ENCODE results near the gene GPR183. TPM values are rescaled to one million over a fixed set of nuclear protein-coding genes. Genes with fewer than 3 reads are reported as not detected.
A peak's percentile ranks its signal among the peaks of the same experiment; 100 is the strongest.

GPR183 gene
- total and polyA plus RNA-seq, 9 donors, result 1.4 to 3.0 (median 1.9) TPM

- Histone ChIP-seq H3K27ac (ENCODE audit: low read length) (peak overlapping the region; percentile 30), H3K36me3 (ENCODE audit: control insufficient read depth, insufficient read depth, low read length) (peaks cover 5% of the 10 kb centered on the region), H3K4me3 (ENCODE audit: low read length) (no peak overlapping the region), H3K9me3 (replicated peaks; ENCODE audit: control insufficient read depth, low read depth, low read length) (no peaks in the 10 kb centered on the region), H3K4me1 (ENCODE audit: control insufficient read depth, insufficient read depth, low read length) (no peaks in the 10 kb centered on the region), H3K27me3 (ENCODE audit: control insufficient read depth, insufficient read depth, low read length) (no peaks in the 10 kb centered on the region)
- WGBS (ENCODE audit: insufficient coverage), result 92% methylated on average over 12 of the region's 14 CpGs
- no peak for DNase-seq
Observed at GRCh38 chr13:99303863-99304521, 3.2 kb downstream of the GPR183 start.

- H3K27ac ChIP-seq (ENCODE audit: low read length), result no peak overlapping the region
- no peaks in the 10 kb centered on the region for H3K9me3 ChIP-seq (replicated peaks; ENCODE audit: control insufficient read depth, low read depth, low read length)
- DNase-seq, result no peak
- 100% methylated on average over 3 of the region's 8 CpGs for WGBS (ENCODE audit: insufficient coverage)
- H3K4me3 ChIP-seq (ENCODE audit: low read length), result no peak overlapping the region
- H3K4me1 ChIP-seq (ENCODE audit: control insufficient read depth, insufficient read depth, low read length), result no peaks in the 10 kb centered on the region
- no peaks in the 10 kb centered on the region for H3K27me3 ChIP-seq (ENCODE audit: control insufficient read depth, insufficient read depth, low read length)
- peaks cover 5% of the 10 kb centered on the region for H3K36me3 ChIP-seq (ENCODE audit: control insufficient read depth, insufficient read depth, low read length)
Observed at GRCh38 chr13:99302637-99303505, 4.3 kb downstream of the GPR183 start.

GRCh38 chr13:99301913-99302636, 5.1 kb downstream of the GPR183 start:
- Histone ChIP-seq H3K27me3 (ENCODE audit: control insufficient read depth, insufficient read depth, low read length) (no peaks in the 10 kb centered on the region), H3K4me3 (ENCODE audit: low read length) (no peak overlapping the region), H3K4me1 (ENCODE audit: control insufficient read depth, insufficient read depth, low read length) (no peaks in the 10 kb centered on the region), H3K9me3 (replicated peaks; ENCODE audit: control insufficient read depth, low read depth, low read length) (no peaks in the 10 kb centered on the region), H3K36me3 (ENCODE audit: control insufficient read depth, insufficient read depth, low read length) (peaks cover 5% of the 10 kb centered on the region), H3K27ac (ENCODE audit: low read length) (no peak overlapping the region)
- no CpG with 5 or more reads among the region's 1 CpG for WGBS (ENCODE audit: insufficient coverage)
- no peak for DNase-seq

DNA sequence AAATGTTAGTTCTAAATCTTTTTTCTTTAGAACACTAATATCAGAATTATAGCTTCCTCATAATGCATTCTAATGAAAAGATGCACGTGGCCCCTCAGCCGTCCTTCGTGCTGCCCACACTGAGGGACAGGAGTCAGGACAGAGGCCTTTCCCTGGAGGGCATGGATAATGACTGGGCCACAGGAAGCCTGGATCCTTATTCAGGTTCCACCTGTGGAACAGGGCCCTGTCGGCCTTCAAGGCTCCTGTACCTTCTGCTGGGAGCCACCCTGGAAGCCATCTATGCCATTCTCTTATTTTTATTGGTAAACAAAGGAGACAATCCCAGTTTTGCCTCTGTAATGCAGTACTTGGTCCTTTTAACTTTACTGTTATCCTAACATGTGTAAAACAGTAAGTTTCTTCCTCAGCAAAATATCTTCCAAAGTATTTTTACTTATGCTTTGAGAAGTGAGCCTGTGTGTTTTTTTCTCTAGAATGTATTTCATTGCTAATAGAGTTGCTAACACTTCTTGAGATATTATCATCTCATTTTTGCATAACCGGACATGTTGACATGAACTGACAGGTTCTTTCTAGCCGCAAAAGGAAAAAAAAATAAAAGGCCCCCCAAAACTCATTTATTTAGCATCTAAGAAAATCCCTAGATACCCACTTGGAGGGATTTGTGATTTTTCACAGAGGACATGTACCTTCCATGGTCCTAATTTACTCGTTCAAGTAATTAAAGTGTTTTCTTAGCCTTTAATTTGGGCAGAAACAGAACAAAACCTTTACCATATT, 6.0 kb downstream of the GPR183 start:
- H3K9me3 ChIP-seq (replicated peaks; ENCODE audit: control insufficient read depth, low read depth, low read length), result no peaks in the 10 kb centered on the region
- H3K27ac ChIP-seq (ENCODE audit: low read length), result no peak overlapping the region
- H3K36me3 ChIP-seq (ENCODE audit: control insufficient read depth, insufficient read depth, low read length), result peaks cover 5% of the 10 kb centered on the region
- 91% methylated on average over 4 of the region's 7 CpGs for WGBS (ENCODE audit: insufficient coverage)
- no peak overlapping the region for H3K4me3 ChIP-seq (ENCODE audit: low read length)
- DNase-seq, result no peak
- no peaks in the 10 kb centered on the region for H3K4me1 ChIP-seq (ENCODE audit: control insufficient read depth, insufficient read depth, low read length)
- no peaks in the 10 kb centered on the region for H3K27me3 ChIP-seq (ENCODE audit: control insufficient read depth, insufficient read depth, low read length)

DNA sequence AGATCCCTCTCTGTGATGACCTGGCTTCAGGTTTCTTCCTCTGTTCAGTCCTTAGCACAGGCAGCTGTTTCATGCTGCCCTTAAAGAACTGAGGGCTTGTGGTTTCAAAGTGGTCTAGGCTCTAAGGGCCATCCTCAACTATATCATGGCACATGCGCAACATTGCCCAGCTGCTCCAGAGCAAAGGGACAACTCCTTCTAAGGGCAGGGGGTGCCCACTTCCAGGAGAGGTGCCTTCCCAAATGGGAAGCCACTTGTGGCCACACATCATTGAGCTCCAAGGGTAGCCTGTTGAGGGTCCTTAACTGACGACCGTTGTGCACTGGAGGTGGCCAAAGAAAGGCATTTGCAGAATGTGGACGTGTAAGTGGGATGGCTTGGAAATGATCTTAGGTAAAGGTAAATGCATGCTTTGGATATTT, 7.3 kb downstream of the GPR183 start:
- no peaks in the 10 kb centered on the region for H3K27me3 ChIP-seq (ENCODE audit: control insufficient read depth, insufficient read depth, low read length)
- no peak overlapping the region for H3K4me3 ChIP-seq (ENCODE audit: low read length)
- peaks cover 5% of the 10 kb centered on the region for H3K36me3 ChIP-seq (ENCODE audit: control insufficient read depth, insufficient read depth, low read length)
- no peak overlapping the region for H3K27ac ChIP-seq (ENCODE audit: low read length)
- no peak for DNase-seq
- WGBS (ENCODE audit: insufficient coverage), result 93% methylated on average over 4 of the region's 4 CpGs
- H3K4me1 ChIP-seq (ENCODE audit: control insufficient read depth, insufficient read depth, low read length), result no peaks in the 10 kb centered on the region
- no peaks in the 10 kb centered on the region for H3K9me3 ChIP-seq (replicated peaks; ENCODE audit: control insufficient read depth, low read depth, low read length)

DNA sequence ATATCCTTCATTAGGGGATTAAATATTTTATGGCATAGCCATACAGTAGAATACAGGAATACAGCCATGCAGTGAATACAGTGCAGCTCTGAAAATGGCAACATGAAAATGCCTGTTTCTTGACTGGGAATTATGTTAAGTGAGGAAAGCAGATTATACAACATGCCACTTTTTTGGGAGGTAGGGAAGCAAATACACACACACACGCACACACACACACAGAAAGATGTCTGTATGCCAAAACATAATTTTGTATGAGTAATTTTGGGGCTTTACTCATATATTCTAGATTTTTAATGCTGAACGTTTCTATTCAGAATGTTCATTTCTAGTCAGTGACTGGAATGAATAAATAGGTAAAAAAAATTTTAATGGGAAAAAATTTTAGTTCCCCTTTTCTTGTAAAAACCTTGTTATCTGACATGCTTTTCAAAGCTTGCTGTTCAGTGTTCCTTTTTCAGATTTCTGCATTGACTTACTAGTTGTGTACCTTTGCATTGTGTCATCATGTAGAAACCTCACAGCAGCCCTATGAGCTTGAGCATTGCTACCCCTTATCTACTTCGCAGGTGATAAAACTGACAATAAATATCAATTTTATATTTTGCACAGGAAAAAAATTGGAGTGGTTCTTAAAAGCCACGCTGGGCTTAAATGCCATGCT, 7.8 kb downstream of the GPR183 start:
- Histone ChIP-seq H3K27ac (ENCODE audit: low read length) (no peak overlapping the region), H3K9me3 (replicated peaks; ENCODE audit: control insufficient read depth, low read depth, low read length) (no peaks in the 10 kb centered on the region), H3K4me1 (ENCODE audit: control insufficient read depth, insufficient read depth, low read length) (no peaks in the 10 kb centered on the region), H3K36me3 (ENCODE audit: control insufficient read depth, insufficient read depth, low read length) (peaks cover 5% of the 10 kb centered on the region), H3K27me3 (ENCODE audit: control insufficient read depth, insufficient read depth, low read length) (no peaks in the 10 kb centered on the region), H3K4me3 (ENCODE audit: low read length) (no peak overlapping the region)
- DNase-seq, result no peak
- no CpG with 5 or more reads among the region's 4 CpGs for WGBS (ENCODE audit: insufficient coverage)

GRCh38 chr13:99298056-99298455, 9.1 kb downstream of the GPR183 start:
- H3K27ac ChIP-seq (ENCODE audit: low read length), result no peak overlapping the region
- no peaks in the 10 kb centered on the region for H3K9me3 ChIP-seq (replicated peaks; ENCODE audit: control insufficient read depth, low read depth, low read length)
- H3K4me3 ChIP-seq (ENCODE audit: low read length), result no peak overlapping the region
- no peaks in the 10 kb centered on the region for H3K27me3 ChIP-seq (ENCODE audit: control insufficient read depth, insufficient read depth, low read length)
- no CpG with 5 or more reads among the region's 2 CpGs for WGBS (ENCODE audit: insufficient coverage)
- peaks cover 5% of the 10 kb centered on the region for H3K36me3 ChIP-seq (ENCODE audit: control insufficient read depth, insufficient read depth, low read length)
- no peak for DNase-seq
- no peaks in the 10 kb centered on the region for H3K4me1 ChIP-seq (ENCODE audit: control insufficient read depth, insufficient read depth, low read length)

DNA sequence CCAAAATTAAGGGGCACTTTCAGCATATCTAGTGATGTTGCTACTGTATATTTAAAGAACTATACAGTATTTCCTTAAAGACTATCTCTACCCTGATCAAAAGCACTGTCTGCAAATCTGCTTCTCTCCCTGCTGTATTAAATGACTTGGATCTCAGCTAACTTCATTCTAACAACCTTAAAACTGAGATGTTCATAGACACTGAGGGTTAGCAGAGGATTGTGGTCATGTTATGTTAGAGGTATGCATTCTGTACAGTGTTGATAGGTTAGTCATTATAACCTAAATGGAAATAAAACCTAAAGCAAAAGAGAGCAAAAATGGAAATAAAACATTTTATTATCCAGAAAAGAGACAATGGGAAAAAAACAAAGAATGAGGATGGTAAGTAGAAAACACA, 9.9 kb downstream of the GPR183 start:
- Histone ChIP-seq H3K27ac (ENCODE audit: low read length) (no peak overlapping the region), H3K4me1 (ENCODE audit: control insufficient read depth, insufficient read depth, low read length) (no peaks in the 10 kb centered on the region), H3K36me3 (ENCODE audit: control insufficient read depth, insufficient read depth, low read length) (no peaks in the 10 kb centered on the region), H3K4me3 (ENCODE audit: low read length) (no peak overlapping the region), H3K9me3 (replicated peaks; ENCODE audit: control insufficient read depth, low read depth, low read length) (no peaks in the 10 kb centered on the region), H3K27me3 (ENCODE audit: control insufficient read depth, insufficient read depth, low read length) (no peaks in the 10 kb centered on the region)
- no peak for DNase-seq

DNA sequence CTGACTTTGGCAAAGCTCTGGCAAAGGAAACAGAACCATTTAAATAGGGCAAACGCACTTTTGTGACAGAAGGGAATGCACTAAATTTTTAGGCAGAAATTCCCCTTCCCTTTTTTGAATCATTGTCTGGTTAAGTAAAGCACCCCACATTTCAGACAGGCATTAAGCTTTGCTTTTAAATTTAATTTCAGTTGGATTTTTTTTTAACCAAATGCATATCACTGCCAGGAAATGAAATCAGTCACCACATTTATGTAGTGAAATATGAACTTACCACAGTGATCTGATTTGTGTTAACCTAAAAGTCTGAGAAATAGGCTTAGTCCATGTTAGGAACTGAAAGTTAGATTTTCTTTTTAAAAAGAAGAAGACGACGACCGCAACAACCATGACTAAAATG, 10.8 kb downstream of the GPR183 start:
- Histone ChIP-seq H3K4me1 (ENCODE audit: control insufficient read depth, insufficient read depth, low read length) (no peaks in the 10 kb centered on the region), H3K4me3 (ENCODE audit: low read length) (no peak overlapping the region), H3K9me3 (replicated peaks; ENCODE audit: control insufficient read depth, low read depth, low read length) (no peaks in the 10 kb centered on the region), H3K27me3 (ENCODE audit: control insufficient read depth, insufficient read depth, low read length) (no peaks in the 10 kb centered on the region), H3K27ac (ENCODE audit: low read length) (no peak overlapping the region), H3K36me3 (ENCODE audit: control insufficient read depth, insufficient read depth, low read length) (no peaks in the 10 kb centered on the region)
- peak; percentile 34 for DNase-seq
- WGBS (ENCODE audit: insufficient coverage), result no CpG with 5 or more reads among the region's 4 CpGs

Data from muscle of leg (tissue), 11 donors.